CD4-positive, CD25-positive, alpha-beta regulatory T cell (primary cell): ENCODE results near the gene IFITM2. TPM values are rescaled to one million over a fixed set of nuclear protein-coding genes. Genes with fewer than 3 reads are reported as not detected.
"Not testable (repeated sequence)": the region's sequence is repeated elsewhere in the genome, so short reads cannot be mapped to it uniquely, and the experiment has no call there.

Experiments
- ATAC-seq, 2 donors: fragments of 150-1000 bp; cut with Tn5 transposase; one replicate each; pipeline ENCODE4 v1.10.0; 2021; ENCODE audit warnings: low read depth in 2 of 2, moderate number of reproducible peaks in 2 of 2, moderate library complexity in 1 of 2
- DNase-seq, 3 donors: peaks; one replicate each; pipeline versions ENCODE4 v3.0.0 to v3.0.0-alpha.2; 2012 to 2022; ENCODE audit warnings: mixed read lengths in 1 of 3
- H3K27ac ChIP-seq: one replicate; pipeline ENCODE4 v1.7.0; 2013; ENCODE audit warnings: mild to moderate bottlenecking, low read length; ENCODE audit not compliant: insufficient read depth, poor library complexity, severe bottlenecking
- H3K27me3 ChIP-seq: one replicate; pipeline ENCODE4 v1.7.0; 2013; ENCODE audit warnings: low read length; ENCODE audit not compliant: control insufficient read depth, insufficient read depth
- H3K36me3 ChIP-seq: one replicate; pipeline ENCODE4 v1.7.0; 2013; ENCODE audit warnings: mild to moderate bottlenecking, low read length, moderate library complexity; ENCODE audit not compliant: control insufficient read depth, insufficient read depth
- H3K4me1 ChIP-seq: 2 replicates; pipeline ENCODE4 v1.7.0; 2013; ENCODE audit warnings: mild to moderate bottlenecking, low read length; ENCODE audit not compliant: insufficient read depth, control insufficient read depth, poor library complexity, severe bottlenecking
- H3K4me3 ChIP-seq: one replicate; pipeline ENCODE4 v1.7.0; 2013; ENCODE audit warnings: low read depth, mild to moderate bottlenecking, low read length, moderate library complexity
- H3K9me3 ChIP-seq, 2 experiments: 1 replicate in 1 of 2; 2 replicates in 1 of 2; pipeline ENCODE4 v1.7.0; 2013; ENCODE audit warnings: low read length in 2 of 2, mild to moderate bottlenecking in 1 of 2, moderate library complexity in 1 of 2; ENCODE audit not compliant: control insufficient read depth in 2 of 2
- H3K27ac Mint-ChIP-seq, 3 donors: one replicate each; pipeline ENCODE4 v1.8.0; 2020 to 2022; ENCODE audit warnings: mild to moderate bottlenecking in 3 of 3, mixed read lengths in 3 of 3, moderate library complexity in 2 of 3
- H3K27me3 Mint-ChIP-seq: one replicate; pipeline ENCODE4 v1.8.0; 2022; ENCODE audit warnings: mild to moderate bottlenecking, mixed read lengths
- H3K36me3 Mint-ChIP-seq: one replicate; pipeline ENCODE4 v1.8.0; 2020; ENCODE audit warnings: mixed read lengths
- H3K4me1 Mint-ChIP-seq, 4 donors: one replicate each; pipeline ENCODE4 v1.8.0; 2020 to 2022; ENCODE audit warnings: mixed read lengths in 4 of 4, mild to moderate bottlenecking in 1 of 4
- H3K4me3 Mint-ChIP-seq, 4 donors: one replicate each; pipeline ENCODE4 v1.8.0; 2020 to 2022; ENCODE audit warnings: mild to moderate bottlenecking in 4 of 4, mixed read lengths in 4 of 4, moderate library complexity in 3 of 4
- H3K9me3 Mint-ChIP-seq, 7 donors: one replicate each; pipeline ENCODE4 v1.8.0; 2020 to 2022; ENCODE audit warnings: mixed read lengths in 7 of 7, mild to moderate bottlenecking in 3 of 7, moderate library complexity in 2 of 7
- polyA plus RNA-seq, 4 donors: library from polyadenylated mRNA; unstranded; fragments of 300-500 nt; fragmentation: Illumina TruSeq; gene quantifications; one replicate each; pipeline ENCODE4 v1.2.3, GENCODE V29; 2021
- total RNA-seq: library from RNA; stranded (reverse); gene quantifications from one replicate; pipeline ENCODE4 v1.2.3, GENCODE V29; 2022

The IFITM2 gene
- total and polyA plus RNA-seq, 5 donors from 2014 or later: 376 to 2,097 (median 1,834) TPM

- peak overlapping the region in 2 of 3 donors; percentile 29 to 46 for H3K27ac Mint-ChIP-seq
- Histone ChIP-seq H3K27me3 (peaks cover 12% of the 10 kb centered on the region), H3K9me3 (no peaks in the 10 kb centered on the region), H3K27ac (no peak overlapping the region), H3K4me1 (peaks cover 58% of the 10 kb centered on the region), H3K36me3 (no peaks in the 10 kb centered on the region), H3K4me3 (no peak overlapping the region)
- H3K27me3 Mint-ChIP-seq: peaks cover 62% of the 10 kb centered on the region
- peaks cover 4% of the 10 kb centered on the region for H3K36me3 Mint-ChIP-seq
- no peak for DNase-seq
- H3K4me3 Mint-ChIP-seq: peak overlapping the region; percentile 68 to 90 (median 86)
- ATAC-seq: no peak
- peaks cover 0 to 61% (median 11%) of the 10 kb centered on the region in 4 donors for H3K4me1 Mint-ChIP-seq
- no peaks in the 10 kb centered on the region for H3K9me3 Mint-ChIP-seq
These were observed 24.8 kb upstream of the IFITM2 start for GRCh38 chr11:282630-283360.

- Mint-ChIP-seq H3K4me1 (peaks cover 0 to 58% (median 7%) of the 10 kb centered on the region in 4 donors), H3K9me3 (no peaks in the 10 kb centered on the region), H3K27me3 (peaks cover 57% of the 10 kb centered on the region), H3K27ac (peak overlapping the region in 1 of 3 donors; percentile 61), H3K36me3 (peaks cover 4% of the 10 kb centered on the region), H3K4me3 (peak overlapping the region; percentile 21 to 81 (median 57))
- H3K27me3 ChIP-seq: peaks cover 7% of the 10 kb centered on the region
- H3K36me3 ChIP-seq: no peaks in the 10 kb centered on the region
- H3K27ac ChIP-seq: no peak overlapping the region
- no peaks in the 10 kb centered on the region for H3K9me3 ChIP-seq
- DNase-seq (no peak), ATAC-seq (no peak)
- no peak overlapping the region for H3K4me3 ChIP-seq
- H3K4me1 ChIP-seq: peaks cover 59% of the 10 kb centered on the region
These were observed 24.1 kb upstream of the IFITM2 start for GRCh38 chr11:283405-284104.

- peaks cover 7% of the 10 kb centered on the region for H3K27me3 ChIP-seq
- no peak overlapping the region for H3K27ac Mint-ChIP-seq
- peak overlapping the region in 1 of 4 donors; percentile 46 for H3K4me3 Mint-ChIP-seq
These were observed 23.3 kb upstream of the IFITM2 start for GRCh38 chr11:284105-285020.

DNA sequence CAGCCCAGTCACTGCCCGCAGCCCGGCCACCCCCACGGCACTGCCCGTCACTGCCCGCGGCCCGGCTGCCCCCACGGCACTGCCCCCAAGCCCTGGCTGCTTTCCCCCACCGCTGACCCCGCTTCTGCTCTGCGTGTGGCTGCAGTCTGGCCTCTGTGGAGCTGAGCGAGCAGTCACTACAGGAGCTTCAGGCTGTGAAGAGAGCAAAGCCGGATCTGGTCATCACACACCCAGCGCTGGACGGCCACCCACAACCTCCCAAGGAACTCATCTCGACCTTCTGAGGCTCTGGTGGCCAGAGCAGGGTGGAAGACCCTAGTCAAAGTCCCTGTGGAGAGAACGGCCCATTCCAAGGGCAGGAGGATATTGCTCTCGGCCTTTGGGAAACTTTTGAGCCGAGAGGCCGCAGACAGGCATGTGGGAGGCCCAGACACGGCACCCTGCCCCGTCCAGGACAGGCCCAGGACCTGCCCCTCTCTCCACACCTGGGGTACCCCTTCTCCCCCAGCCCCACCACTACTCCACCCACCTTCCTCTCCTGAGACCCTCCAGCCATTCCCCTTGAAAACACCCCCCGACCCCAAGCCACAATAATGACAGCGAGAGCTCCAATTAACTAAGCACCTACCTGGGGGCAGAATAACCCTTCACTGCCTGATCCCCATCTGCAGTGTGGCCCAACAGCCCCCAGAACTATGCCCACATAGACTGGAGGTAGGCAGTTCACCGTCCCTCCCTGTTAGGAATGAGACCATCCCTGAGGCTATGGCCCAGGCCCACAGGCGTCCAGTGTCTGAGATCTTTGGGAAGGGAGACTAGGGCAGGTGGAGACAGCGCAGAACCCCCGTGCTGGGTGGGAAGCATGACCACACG is 22.4 kb upstream of the IFITM2 start:
- Mint-ChIP-seq H3K4me3 (peak overlapping the region in 3 of 4 donors; percentile 29 to 96 (median 69)), H3K27ac (no peak overlapping the region), H3K4me1 (peaks cover 0 to 58% (median 7%) of the 10 kb centered on the region in 4 donors), H3K27me3 (peaks cover 51% of the 10 kb centered on the region), H3K9me3 (no peaks in the 10 kb centered on the region), H3K36me3 (peaks cover 4% of the 10 kb centered on the region)
- Histone ChIP-seq H3K4me3 (no peak overlapping the region), H3K36me3 (no peaks in the 10 kb centered on the region), H3K4me1 (peaks cover 47% of the 10 kb centered on the region), H3K9me3 (no peaks in the 10 kb centered on the region), H3K27ac (no peak overlapping the region), H3K27me3 (peaks cover 7% of the 10 kb centered on the region)
- ATAC-seq (no peak), DNase-seq (no peak)

More at GRCh38 chr11:284105-285020, 23.3 kb upstream of the IFITM2 start:
- peaks cover 51% of the 10 kb centered on the region for H3K4me1 ChIP-seq
- no peak overlapping the region for H3K4me3 ChIP-seq
- ATAC-seq: no peak
- H3K4me1 Mint-ChIP-seq: peaks cover 0 to 54% (median 7%) of the 10 kb centered on the region in 4 donors
- H3K36me3 ChIP-seq: no peaks in the 10 kb centered on the region
- no peak for DNase-seq
- H3K9me3 Mint-ChIP-seq: no peaks in the 10 kb centered on the region
- H3K27ac ChIP-seq: no peak overlapping the region
- peaks cover 4% of the 10 kb centered on the region for H3K36me3 Mint-ChIP-seq
- peaks cover 57% of the 10 kb centered on the region for H3K27me3 Mint-ChIP-seq
- no peaks in the 10 kb centered on the region for H3K9me3 ChIP-seq

- Mint-ChIP-seq H3K27me3 (peaks cover 49% of the 10 kb centered on the region), H3K4me1 (peaks cover 0 to 58% (median 7%) of the 10 kb centered on the region in 4 donors), H3K36me3 (peaks cover 4% of the 10 kb centered on the region), H3K27ac (peak overlapping the region in 1 of 3 donors; percentile 5), H3K9me3 (no peaks in the 10 kb centered on the region), H3K4me3 (peak overlapping the region in 1 of 4 donors; percentile 96)
- Histone ChIP-seq H3K4me3 (no peak overlapping the region), H3K27me3 (peaks cover 7% of the 10 kb centered on the region), H3K9me3 (no peaks in the 10 kb centered on the region), H3K4me1 (peaks cover 41% of the 10 kb centered on the region), H3K27ac (no peak overlapping the region), H3K36me3 (no peaks in the 10 kb centered on the region)
- no peak for ATAC-seq
- DNase-seq: no peak
These were observed 21.8 kb upstream of the IFITM2 start for GRCh38 chr11:285894-286220.

GRCh38 chr11:286977-287820 is 20.4 kb upstream of the IFITM2 start:
- not testable (repeated sequence) for H3K9me3 Mint-ChIP-seq, H3K36me3 ChIP-seq, H3K9me3 ChIP-seq, ATAC-seq, H3K36me3 Mint-ChIP-seq, H3K27me3 ChIP-seq
- peak overlapping the region; percentile 74 to 98 (median 88) for H3K27ac Mint-ChIP-seq
- DNase-seq: peak; percentile 39 to 70 (median 42)
- H3K4me1 Mint-ChIP-seq: peaks cover 0 to 50% (median 5%) of the 10 kb centered on the region in 4 donors
- H3K4me3 Mint-ChIP-seq: peak overlapping the region; percentile 86 to 98 (median 96)
- H3K4me3 ChIP-seq: peak overlapping the region; percentile 66
- H3K4me1 ChIP-seq: peaks cover 28% of the 10 kb centered on the region
- peak overlapping the region; percentile 79 for H3K27ac ChIP-seq
- H3K27me3 Mint-ChIP-seq: peaks cover 36% of the 10 kb centered on the region
